Caco-2 (cell line): ENCODE data around the gene ZXDC. TPM values are rescaled to one million over a fixed set of nuclear protein-coding genes. Genes with fewer than 3 reads are reported as not detected.

Source experiments
- BruUV-seq: library from RNA; stranded (reverse); fragments of 400-500 nt; replicated peaks from 2 replicates; lab custom pipeline; 2021; lab: Mats Ljungman, UMichigan
- CTCF ChIA-PET: fragments of 300-600 bp; sonication (Branson Sonifier 250); formaldehyde crosslinking; loops from one replicate; lab custom pipeline; 2022; ENCODE audit warnings: antibody characterized with exemption; lab: Charles Lee
- POLR2A ChIA-PET: fragments of 300-600 bp; sonication (Branson Sonifier 250); formaldehyde crosslinking; loops from one replicate; lab custom pipeline; 2022; ENCODE audit warnings: antibody characterized with exemption; lab: Charles Lee
- DNase-seq, 2 experiments: peaks; one replicate each; pipeline versions ENCODE4 v3.0.0 to v3.0.0-alpha.2; 2020 to 2022
- H3K27me3 ChIP-seq: replicated peaks from 2 replicates; pipeline ENCODE4 v1.6.0; 2011; ENCODE audit warnings: low read length; ENCODE audit not compliant: control insufficient read depth, insufficient read depth
- H3K36me3 ChIP-seq: 2 replicates; pipeline ENCODE4 v1.5.1; 2011; ENCODE audit warnings: low read length; ENCODE audit not compliant: control insufficient read depth, insufficient read depth
- H3K4me1 ChIP-seq: fragments of 250-450 bp; sonication (Bioruptor Pico); 2 replicates; pipeline ENCODE4 v1.5.1; 2020; ENCODE audit warnings: mild to moderate bottlenecking
- H3K4me3 ChIP-seq: 2 replicates; pipeline ENCODE4 v1.5.1; 2011; ENCODE audit warnings: low read depth, mild to moderate bottlenecking, control low read depth, low read length
- H3K9me3 ChIP-seq: fragments of 250-450 bp; sonication (Bioruptor Pico); 2 replicates; pipeline ENCODE4 v1.5.1; 2020; ENCODE audit warnings: mild to moderate bottlenecking, moderate library complexity
- H3K27ac Mint-ChIP-seq: one replicate; pipeline ENCODE4 v1.8.0; 2022; ENCODE audit warnings: mixed read lengths; ENCODE audit not compliant: unreplicated experiment
- H3K27me3 Mint-ChIP-seq: one replicate; pipeline ENCODE4 v1.8.0; 2022; ENCODE audit warnings: mixed read lengths; ENCODE audit not compliant: insufficient read depth, unreplicated experiment
- H3K36me3 Mint-ChIP-seq: one replicate; pipeline ENCODE4 v1.8.0; 2022; ENCODE audit warnings: mild to moderate bottlenecking, mixed read lengths; ENCODE audit not compliant: insufficient read depth, unreplicated experiment
- H3K4me1 Mint-ChIP-seq: one replicate; pipeline ENCODE4 v1.8.0; 2022; ENCODE audit warnings: low read depth, mixed read lengths; ENCODE audit not compliant: unreplicated experiment
- H3K4me3 Mint-ChIP-seq: one replicate; pipeline ENCODE4 v1.8.0; 2022; ENCODE audit warnings: mild to moderate bottlenecking, moderate library complexity, mixed read lengths; ENCODE audit not compliant: unreplicated experiment
- H3K9me3 Mint-ChIP-seq: one replicate; pipeline ENCODE4 v1.8.0; 2022; ENCODE audit warnings: mixed read lengths; ENCODE audit not compliant: unreplicated experiment
- intact Hi-C: fragments of 100-400 bp; cut with micrococcal nuclease; formaldehyde crosslinking; loops from one replicate; pipeline ENCODE4 v1.10.0; 2022; ENCODE audit not compliant: unreplicated experiment
- total RNA-seq: library from RNA; stranded (reverse); gene quantifications from 2 replicates; pipeline ENCODE4 v1.2.3, GENCODE V29; 2022
- TF ChIP-seq, protein P1 (sequence below), 2 experiments: fragments of 200-600 bp in 1 of 2; IDR thresholded peaks; 1 replicate in 1 of 2; 2 replicates in 1 of 2; pipeline versions ENCODE4 v1.5.1 to v1.8.0; 2011 to 2022; ENCODE audit warnings: antibody characterized with exemption in 1 of 2, control low read depth in 1 of 2, inconsistent platforms in 1 of 2, low read depth in 1 of 2, low read length in 1 of 2, mild to moderate bottlenecking in 1 of 2, moderate library complexity in 1 of 2; ENCODE audit not compliant: insufficient read depth in 1 of 2, severe bottlenecking in 1 of 2, unreplicated experiment in 1 of 2

ZXDC gene
- total RNA-seq, 1 experiment from 2014 or later, result 28.7 TPM

DNA sequence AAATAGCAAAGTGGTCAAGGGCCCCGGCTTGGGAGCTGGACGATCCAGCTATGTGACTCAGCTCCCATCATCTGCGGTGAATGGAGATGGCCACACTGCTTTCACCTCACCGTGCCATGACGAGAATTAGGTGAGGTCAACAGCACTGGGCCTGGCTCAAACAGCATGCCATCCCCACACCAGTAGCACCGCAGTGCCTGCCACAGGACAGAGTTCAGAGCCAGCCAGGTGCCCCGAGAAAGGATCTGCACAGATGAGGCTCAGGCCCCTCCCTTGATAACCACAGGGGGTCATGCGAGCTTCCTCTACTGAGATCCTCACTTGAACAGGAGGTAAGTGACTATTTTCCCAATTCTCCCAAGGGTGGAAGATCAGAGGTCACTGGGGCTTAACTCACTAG is 29.4 kb downstream of the ZXDC start:
- Mint-ChIP-seq H3K27me3 (no peaks in the 10 kb centered on the region), H3K4me3 (no peak overlapping the region)
- no peaks in the 10 kb centered on the region for H3K27me3 ChIP-seq

DNA sequence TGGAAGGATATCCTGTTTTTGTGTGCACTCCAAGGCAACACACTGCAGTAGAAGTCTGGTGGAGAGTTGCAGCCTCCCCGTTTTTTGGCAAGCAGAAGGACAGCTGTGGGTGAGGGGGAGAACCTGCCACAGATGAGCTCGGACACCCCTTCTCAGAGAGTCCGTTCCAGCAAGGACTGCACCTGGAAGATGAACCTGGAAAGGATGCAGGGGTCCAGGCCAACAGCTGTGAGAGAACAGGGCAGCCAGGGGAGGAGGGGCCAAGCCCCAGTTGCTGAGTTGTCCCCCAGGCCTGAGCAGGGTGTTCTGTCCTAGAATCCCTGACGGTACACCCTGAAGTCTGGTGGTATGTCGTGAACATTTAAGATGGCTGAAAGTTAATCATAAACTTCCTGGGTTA is 30.2 kb downstream of the ZXDC start:
- no peaks in the 10 kb centered on the region; the same call in 1 of the 2 replicates for H3K36me3 ChIP-seq
- no peak overlapping the region for H3K4me3 Mint-ChIP-seq
- no peaks in the 10 kb centered on the region for H3K27me3 ChIP-seq
- H3K4me1 Mint-ChIP-seq, result peaks cover 8% of the 10 kb centered on the region
- intact Hi-C loops, result no loop called here
- no peak for DNase-seq
- ChIA-PET POLR2A (interaction anchor here (0.6 kb wide), 1 partner anchor 57 kb away, joined by 16 read pairs; no protein-coding TSS in a partner anchor), CTCF (no interaction called here)
- peaks cover under 1% of the 10 kb centered on the region for H3K36me3 Mint-ChIP-seq
- H3K4me3 ChIP-seq, result no peak overlapping the region
- TF ChIP-seq, protein P1, sequence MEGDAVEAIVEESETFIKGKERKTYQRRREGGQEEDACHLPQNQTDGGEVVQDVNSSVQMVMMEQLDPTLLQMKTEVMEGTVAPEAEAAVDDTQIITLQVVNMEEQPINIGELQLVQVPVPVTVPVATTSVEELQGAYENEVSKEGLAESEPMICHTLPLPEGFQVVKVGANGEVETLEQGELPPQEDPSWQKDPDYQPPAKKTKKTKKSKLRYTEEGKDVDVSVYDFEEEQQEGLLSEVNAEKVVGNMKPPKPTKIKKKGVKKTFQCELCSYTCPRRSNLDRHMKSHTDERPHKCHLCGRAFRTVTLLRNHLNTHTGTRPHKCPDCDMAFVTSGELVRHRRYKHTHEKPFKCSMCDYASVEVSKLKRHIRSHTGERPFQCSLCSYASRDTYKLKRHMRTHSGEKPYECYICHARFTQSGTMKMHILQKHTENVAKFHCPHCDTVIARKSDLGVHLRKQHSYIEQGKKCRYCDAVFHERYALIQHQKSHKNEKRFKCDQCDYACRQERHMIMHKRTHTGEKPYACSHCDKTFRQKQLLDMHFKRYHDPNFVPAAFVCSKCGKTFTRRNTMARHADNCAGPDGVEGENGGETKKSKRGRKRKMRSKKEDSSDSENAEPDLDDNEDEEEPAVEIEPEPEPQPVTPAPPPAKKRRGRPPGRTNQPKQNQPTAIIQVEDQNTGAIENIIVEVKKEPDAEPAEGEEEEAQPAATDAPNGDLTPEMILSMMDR (IDR thresholded peaks at IDR 0.05; ENCODE audit: insufficient read depth in 1 of 2, low read depth in 1 of 2, low read length in 1 of 2, severe bottlenecking in 1 of 2, unreplicated experiment in 1 of 2), result no peak
- no peaks in the 10 kb centered on the region for H3K27me3 Mint-ChIP-seq
- H3K9me3 ChIP-seq, result no peaks in the 10 kb centered on the region
- no peaks in the 10 kb centered on the region for H3K9me3 Mint-ChIP-seq
- peaks cover 10% of the 10 kb centered on the region for H3K4me1 ChIP-seq
- BruUV-seq, result no TSS peak
- H3K27ac Mint-ChIP-seq, result no peak overlapping the region

More for the DNA sequence above, 29.4 kb downstream of the ZXDC start:
- intact Hi-C loops, result no loop called here
- Histone ChIP-seq H3K36me3 (no peaks in the 10 kb centered on the region; the same call in 1 of the 2 replicates), H3K9me3 (no peaks in the 10 kb centered on the region), H3K4me3 (no peak overlapping the region), H3K4me1 (peaks cover 10% of the 10 kb centered on the region)
- Mint-ChIP-seq H3K9me3 (no peaks in the 10 kb centered on the region), H3K27ac (no peak overlapping the region), H3K36me3 (peaks cover 6% of the 10 kb centered on the region), H3K4me1 (peaks cover 8% of the 10 kb centered on the region)
- POLR2A ChIA-PET, result no interaction called here
- CTCF ChIA-PET, result no interaction called here
- TF ChIP-seq, protein P1 (IDR thresholded peaks at IDR 0.05; ENCODE audit: insufficient read depth in 1 of 2, low read depth in 1 of 2, low read length in 1 of 2, severe bottlenecking in 1 of 2, unreplicated experiment in 1 of 2), result no peak
- no TSS peak for BruUV-seq
- DNase-seq, result no peak

DNA sequence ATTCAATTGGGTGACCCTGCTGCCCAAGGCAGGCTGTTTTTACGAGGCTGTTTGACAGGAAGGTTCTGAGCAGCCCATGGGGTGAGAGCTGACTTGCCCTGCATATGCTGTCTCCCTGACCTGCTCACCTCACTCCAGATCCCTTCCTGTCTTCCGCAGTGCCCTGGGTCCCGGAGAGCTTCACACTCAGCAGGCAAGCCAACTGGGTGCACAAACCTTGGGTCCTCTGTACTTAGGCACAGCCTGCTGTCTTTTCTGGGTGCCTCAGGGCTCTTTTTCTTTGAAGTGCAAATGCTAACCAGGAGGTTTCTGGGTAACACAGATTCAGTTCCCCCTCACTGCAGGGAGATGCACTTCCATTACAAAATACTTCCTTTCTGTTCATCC is 32.8 kb downstream of the ZXDC start:
- intact Hi-C loops, result no loop called here
- Mint-ChIP-seq H3K27me3 (no peaks in the 10 kb centered on the region), H3K9me3 (no peaks in the 10 kb centered on the region), H3K36me3 (no peaks in the 10 kb centered on the region), H3K4me3 (no peak overlapping the region), H3K4me1 (peaks cover 8% of the 10 kb centered on the region), H3K27ac (no peak overlapping the region)
- POLR2A ChIA-PET, result no interaction called here
- TF ChIP-seq, protein P1 (IDR thresholded peaks at IDR 0.05; ENCODE audit: insufficient read depth in 1 of 2, low read depth in 1 of 2, low read length in 1 of 2, severe bottlenecking in 1 of 2, unreplicated experiment in 1 of 2), result no peak
- CTCF ChIA-PET, result no interaction called here
- H3K9me3 ChIP-seq, result no peaks in the 10 kb centered on the region
- no peak for DNase-seq
- no TSS peak for BruUV-seq
- no peak overlapping the region for H3K4me3 ChIP-seq
- H3K27me3 ChIP-seq, result no peaks in the 10 kb centered on the region
- peaks cover 10% of the 10 kb centered on the region for H3K4me1 ChIP-seq
- H3K36me3 ChIP-seq, result no peaks in the 10 kb centered on the region; the same call in 1 of the 2 replicates
